Bronchial epithelial cell (primary cell): Measurements from ENCODE around the gene MIA3. TPM values are rescaled to one million over a fixed set of nuclear protein-coding genes. Genes with fewer than 3 reads are reported as not detected.
"Not testable (repeated sequence)": the region's sequence is repeated elsewhere in the genome, so short reads cannot be mapped to it uniquely, and the experiment has no call there.

Experiments used
- DNase-seq: peaks from one replicate; pipeline ENCODE4 v3.0.0-alpha.2; 2010; ENCODE audit warnings: low read depth
- FAIRE-seq: peaks from 2 replicates; lab custom pipeline; 2011; peaks lifted over from hg19 to GRCh38; lab: Jason Lieb, UNC
- H3K27me3 ChIP-seq: 2 replicates; pipeline ENCODE4 v1.5.1; 2011; ENCODE audit warnings: low read length; ENCODE audit not compliant: control insufficient read depth, insufficient read depth
- H3K36me3 ChIP-seq: 2 replicates; pipeline ENCODE4 v1.5.1; 2011; ENCODE audit warnings: low read length; ENCODE audit not compliant: control insufficient read depth, insufficient read depth
- H3K4me3 ChIP-seq: 2 replicates; pipeline ENCODE4 v1.5.1; 2011; ENCODE audit warnings: mild to moderate bottlenecking, low read depth, low read length, control low read depth
- total RNA-seq: library from RNA; depleted of rRNA; stranded (reverse); fragments of >200 nt; gene quantifications from 2 replicates; pipeline ENCODE4 v1.2.1, GENCODE V29; 2014
- TF ChIP-seq, protein P1 (sequence below): IDR thresholded peaks from 2 replicates; pipeline ENCODE4 v1.5.1; 2011; ENCODE audit warnings: mild to moderate bottlenecking, moderate library complexity, low read length, control low read depth, inconsistent platforms; ENCODE audit not compliant: insufficient read depth, severe bottlenecking

The MIA3 gene
- total RNA-seq, 1 donor from 2014 or later: 30.3 TPM

GRCh38 chr1:222663431-222663934 is 45.6 kb downstream of the MIA3 start:
- no peak for FAIRE-seq
- Histone ChIP-seq H3K27me3 (no peaks in the 10 kb centered on the region), H3K36me3 (peaks cover 6% of the 10 kb centered on the region), H3K4me3 (no peak overlapping the region)
- DNase-seq: no peak
- TF ChIP-seq, protein P1, sequence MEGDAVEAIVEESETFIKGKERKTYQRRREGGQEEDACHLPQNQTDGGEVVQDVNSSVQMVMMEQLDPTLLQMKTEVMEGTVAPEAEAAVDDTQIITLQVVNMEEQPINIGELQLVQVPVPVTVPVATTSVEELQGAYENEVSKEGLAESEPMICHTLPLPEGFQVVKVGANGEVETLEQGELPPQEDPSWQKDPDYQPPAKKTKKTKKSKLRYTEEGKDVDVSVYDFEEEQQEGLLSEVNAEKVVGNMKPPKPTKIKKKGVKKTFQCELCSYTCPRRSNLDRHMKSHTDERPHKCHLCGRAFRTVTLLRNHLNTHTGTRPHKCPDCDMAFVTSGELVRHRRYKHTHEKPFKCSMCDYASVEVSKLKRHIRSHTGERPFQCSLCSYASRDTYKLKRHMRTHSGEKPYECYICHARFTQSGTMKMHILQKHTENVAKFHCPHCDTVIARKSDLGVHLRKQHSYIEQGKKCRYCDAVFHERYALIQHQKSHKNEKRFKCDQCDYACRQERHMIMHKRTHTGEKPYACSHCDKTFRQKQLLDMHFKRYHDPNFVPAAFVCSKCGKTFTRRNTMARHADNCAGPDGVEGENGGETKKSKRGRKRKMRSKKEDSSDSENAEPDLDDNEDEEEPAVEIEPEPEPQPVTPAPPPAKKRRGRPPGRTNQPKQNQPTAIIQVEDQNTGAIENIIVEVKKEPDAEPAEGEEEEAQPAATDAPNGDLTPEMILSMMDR: no peak

GRCh38 chr1:222665964-222666363 is 48.1 kb downstream of the MIA3 start:
- Histone ChIP-seq H3K4me3 (no peak overlapping the region), H3K36me3 (peaks cover 5% of the 10 kb centered on the region), H3K27me3 (no peaks in the 10 kb centered on the region)
- DNase-seq (no peak), FAIRE-seq (no peak)
- TF ChIP-seq, protein P1: no peak

- H3K4me3 ChIP-seq, H3K27me3 ChIP-seq, FAIRE-seq, H3K36me3 ChIP-seq, DNase-seq: not testable (repeated sequence)
Measured at GRCh38 chr1:222668184-222668583, 50.3 kb downstream of the MIA3 start.

- not testable (repeated sequence) for H3K27me3 ChIP-seq, DNase-seq, H3K36me3 ChIP-seq, H3K4me3 ChIP-seq, FAIRE-seq
Measured at GRCh38 chr1:222669107-222669506, 51.2 kb downstream of the MIA3 start.

- FAIRE-seq: no peak
- TF ChIP-seq, protein P1: no peak
Measured at GRCh38 chr1:222670110-222670509, 52.2 kb downstream of the MIA3 start.

DNA sequence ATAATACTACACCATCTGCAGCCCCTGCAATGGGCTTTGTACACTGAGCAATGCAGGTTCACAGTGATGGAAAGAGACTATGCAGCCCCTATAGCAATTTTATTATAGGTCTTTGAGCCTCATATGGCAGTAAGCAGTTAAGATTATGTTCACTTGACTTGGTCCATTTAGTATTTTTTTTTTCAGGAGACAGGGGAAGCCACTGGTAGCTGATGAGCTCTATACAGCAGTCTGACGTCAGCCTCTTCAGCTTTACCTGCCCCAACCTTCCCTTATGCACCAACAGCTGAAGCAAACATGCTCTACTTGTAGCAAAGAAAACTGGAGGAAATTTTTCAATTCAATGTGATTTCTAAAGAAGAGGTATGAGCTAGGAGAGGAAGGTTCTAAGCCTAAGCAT is 62.2 kb downstream of the MIA3 start:
- H3K27me3 ChIP-seq: no peaks in the 10 kb centered on the region
- TF ChIP-seq, protein P1: no peak
- no peak for DNase-seq
- H3K36me3 ChIP-seq: no peaks in the 10 kb centered on the region
- no peak overlapping the region for H3K4me3 ChIP-seq
- FAIRE-seq: no peak

More at GRCh38 chr1:222670110-222670509, 52.2 kb downstream of the MIA3 start:
- DNase-seq: no peak
- Histone ChIP-seq H3K4me3 (no peak overlapping the region), H3K27me3 (no peaks in the 10 kb centered on the region), H3K36me3 (peaks cover 5% of the 10 kb centered on the region)

DNA sequence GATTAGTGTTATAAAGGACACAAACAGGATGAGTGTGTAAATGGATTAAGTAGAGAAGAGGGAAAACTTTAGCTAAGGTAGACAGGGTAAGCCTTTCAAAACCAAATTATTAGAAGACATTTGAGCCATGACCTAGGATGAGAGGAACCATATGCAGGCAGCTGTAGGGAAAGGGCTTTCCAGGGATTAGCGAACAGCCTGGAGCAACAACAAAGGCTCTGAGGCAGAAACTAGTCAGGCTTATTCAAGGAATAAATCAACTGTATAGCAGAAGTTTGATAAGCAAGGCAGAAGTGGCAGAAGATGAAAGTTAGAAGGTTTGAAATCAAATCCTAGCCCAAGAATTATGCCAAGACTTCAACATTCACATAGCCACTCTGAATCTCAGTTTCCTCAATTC is 73.1 kb downstream of the MIA3 start:
- Histone ChIP-seq H3K36me3 (peaks cover 2% of the 10 kb centered on the region), H3K4me3 (no peak overlapping the region), H3K27me3 (no peaks in the 10 kb centered on the region)
- FAIRE-seq: no peak
- TF ChIP-seq, protein P1: no peak
- no peak for DNase-seq
